ENCODE measurements around the gene KLHL30. TPM values are rescaled to one million over a fixed set of nuclear protein-coding genes. Genes with fewer than 3 reads are reported as not detected.

The KLHL30 gene
- total RNA-seq, 1 donor from 2014 or later: 2.0 TPM

- no peak for DNase-seq (ENCODE audit: low spot score)
Measured at GRCh38 chr2:238149841-238150572, 11.5 kb downstream of the KLHL30 start.

DNA sequence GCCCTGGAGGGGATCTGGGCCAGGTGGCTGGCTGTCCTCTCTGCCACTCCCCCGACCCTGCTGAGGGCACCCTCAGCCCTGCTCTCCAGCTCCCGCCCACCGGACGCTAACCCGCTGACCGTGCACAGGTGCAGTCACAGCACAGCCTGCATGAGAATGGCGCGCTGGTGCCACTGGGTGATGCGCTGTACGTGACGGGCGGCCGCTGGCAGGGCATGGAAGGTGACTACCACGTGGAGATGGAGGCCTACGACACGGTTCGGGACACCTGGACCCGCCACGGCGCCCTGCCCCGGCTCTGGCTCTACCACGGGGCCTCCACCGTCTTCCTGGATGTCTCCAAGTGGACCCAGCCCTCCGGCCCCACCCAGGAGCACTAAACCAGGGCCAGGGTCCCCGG, 12.2 kb downstream of the KLHL30 start:
- DNase-seq (ENCODE audit: low spot score): no peak

GRCh38 chr2:238151205-238151604, 12.7 kb downstream of the KLHL30 start:
- DNase-seq (ENCODE audit: low spot score): no peak

- DNase-seq (ENCODE audit: low spot score): no peak
Measured at GRCh38 chr2:238151628-238152235, 13.3 kb downstream of the KLHL30 start.

DNA sequence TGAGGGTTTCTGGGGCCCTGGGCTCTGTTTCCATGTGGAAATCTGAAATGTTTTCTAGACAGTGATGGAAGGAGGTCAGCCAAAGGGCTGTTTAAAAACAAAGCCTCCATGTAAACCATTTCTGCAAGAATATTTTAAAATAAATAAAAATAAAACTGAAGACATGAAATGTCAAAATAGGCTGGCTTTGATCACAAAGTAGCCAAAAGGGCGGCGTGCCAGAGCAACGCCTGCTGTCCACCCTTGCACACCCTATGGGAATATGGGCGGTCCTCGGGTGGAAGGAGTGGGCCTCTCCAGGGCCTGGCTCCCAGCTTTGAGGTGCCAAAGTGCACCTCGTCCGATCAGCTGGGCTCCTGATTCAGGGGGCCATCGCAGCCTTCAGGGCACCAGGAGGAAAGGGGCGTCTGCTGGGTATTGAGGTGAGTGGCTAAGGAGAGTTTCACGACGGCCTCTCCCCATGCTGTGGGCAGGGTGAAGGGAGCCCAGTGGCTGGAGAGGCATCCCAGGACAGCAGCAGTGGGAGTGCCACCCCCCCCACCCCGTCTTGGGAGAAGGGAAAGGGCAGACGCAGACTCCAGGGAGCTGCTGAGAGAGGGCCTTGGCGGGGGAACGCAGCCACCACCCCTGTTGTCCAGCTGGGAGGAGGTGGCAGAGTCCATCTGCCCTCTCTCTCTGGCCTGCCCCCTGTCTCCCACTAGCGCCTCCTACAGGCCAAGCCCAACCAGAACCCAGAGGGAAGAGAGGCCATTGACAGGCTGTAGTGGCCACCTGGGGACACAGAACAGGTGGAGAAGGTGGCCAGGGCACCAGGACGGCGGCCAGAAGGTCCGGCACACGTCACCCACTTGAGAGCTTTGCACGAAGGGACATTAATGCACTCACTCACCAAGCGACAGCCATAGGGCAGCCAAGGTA, 14.6 kb downstream of the KLHL30 start:
- DNase-seq (ENCODE audit: low spot score): no peak

- no peak for DNase-seq (ENCODE audit: low spot score)
Measured at GRCh38 chr2:238154570-238154969, 16.1 kb downstream of the KLHL30 start.

GRCh38 chr2:238155051-238155760, 16.7 kb downstream of the KLHL30 start:
- DNase-seq (ENCODE audit: low spot score): no peak

DNA sequence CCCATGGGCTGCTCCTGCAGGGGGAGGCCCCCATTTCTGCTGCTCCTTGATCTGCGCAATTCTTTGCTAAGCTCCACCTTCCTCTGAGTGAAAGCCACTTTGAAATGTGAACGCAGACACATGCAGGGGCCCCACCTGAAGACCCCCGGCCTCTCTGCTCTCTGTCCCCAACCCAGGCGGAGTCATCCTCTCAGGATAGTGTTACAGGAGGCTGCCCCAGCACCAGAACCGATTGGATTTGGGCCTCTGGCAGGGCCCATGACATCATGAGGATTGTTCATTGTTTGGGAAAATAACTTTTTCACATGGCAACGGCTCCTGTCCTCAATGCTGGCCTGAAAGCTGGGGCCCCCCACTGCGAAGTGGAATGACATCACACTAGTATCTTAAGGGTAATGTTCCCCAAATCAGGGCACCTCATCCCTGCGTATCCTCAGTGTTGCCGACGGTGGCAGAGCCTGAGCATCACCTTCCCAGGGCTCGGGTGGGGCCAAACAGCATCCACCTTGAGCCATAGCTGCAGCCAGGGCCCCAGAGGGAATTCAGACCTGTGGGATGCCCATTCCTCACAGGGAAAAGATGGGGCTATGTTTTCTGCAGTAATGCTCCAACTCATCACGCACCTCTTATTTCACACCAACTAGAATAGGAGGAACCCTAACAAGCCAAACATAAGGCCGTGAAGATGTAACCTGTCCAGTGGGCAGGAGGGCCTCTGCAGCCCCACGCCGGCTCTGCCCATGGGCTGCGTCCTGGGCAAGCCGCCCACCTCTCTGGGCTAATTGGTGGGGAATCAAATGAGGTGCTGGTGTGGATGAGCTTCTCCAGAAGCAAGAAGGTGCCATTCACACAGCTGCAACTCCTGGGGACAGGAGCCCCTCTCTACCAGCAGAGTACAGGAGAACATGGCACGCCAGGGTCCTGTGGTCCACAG, 17.6 kb downstream of the KLHL30 start:
- DNase-seq (ENCODE audit: low spot score): no peak

- DNase-seq (ENCODE audit: low spot score): no peak
Measured at GRCh38 chr2:238157506-238158017, 19.1 kb downstream of the KLHL30 start.

GRCh38 chr2:238158018-238158508, 19.6 kb downstream of the KLHL30 start:
- no peak for DNase-seq (ENCODE audit: low spot score)

GRCh38 chr2:238158509-238159070, 20.1 kb downstream of the KLHL30 start, which contains the start of gene ERFE:
ERFE (plus strand) TSS chr2:238158970; CDS start chr2:238159008, 38 bp downstream.
- no peak for DNase-seq (ENCODE audit: low spot score)

GRCh38 chr2:238159071-238159539, 20.6 kb downstream of the KLHL30 start:
- no peak for DNase-seq (ENCODE audit: low spot score)

GRCh38 chr2:238159661-238160205, 21.3 kb downstream of the KLHL30 start:
- DNase-seq (ENCODE audit: low spot score): no peak

- DNase-seq (ENCODE audit: low spot score): no peak
Measured at GRCh38 chr2:238160206-238161129, 22.0 kb downstream of the KLHL30 start.

GRCh38 chr2:238161291-238162051, 23.0 kb downstream of the KLHL30 start:
- DNase-seq (ENCODE audit: low spot score): no peak

DNA sequence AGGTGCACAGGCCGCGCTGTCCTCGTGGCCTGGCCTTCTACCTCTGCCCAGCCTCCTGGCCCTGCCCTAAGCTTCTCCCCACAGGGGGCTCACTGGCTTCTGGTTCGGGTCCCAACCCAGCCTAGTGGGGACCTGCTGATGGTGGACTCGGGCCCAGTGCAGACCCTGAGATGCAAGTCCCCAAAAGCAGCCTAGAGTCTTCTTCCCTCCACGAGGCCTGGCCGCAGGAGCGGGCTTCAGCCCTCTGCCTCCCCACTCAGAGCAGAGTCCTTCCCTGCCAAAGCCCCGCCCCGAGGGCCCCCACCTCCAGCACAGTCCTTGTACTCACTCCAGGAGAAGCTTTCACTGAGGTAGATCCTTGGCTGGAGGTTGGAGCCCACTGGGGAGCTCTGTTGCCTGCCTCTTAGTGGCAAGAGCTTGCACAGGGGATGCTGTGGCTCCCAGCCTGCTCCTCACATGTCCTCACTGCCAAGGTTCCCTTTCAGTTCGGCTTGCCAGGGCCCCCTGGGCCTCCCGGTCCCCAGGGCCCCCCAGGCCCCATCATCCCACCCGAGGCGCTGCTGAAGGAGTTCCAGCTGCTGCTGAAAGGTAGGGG, 23.9 kb downstream of the KLHL30 start:
- no peak for DNase-seq (ENCODE audit: low spot score)

- no peak for DNase-seq (ENCODE audit: low spot score)
Measured at GRCh38 chr2:238162846-238163441, 24.5 kb downstream of the KLHL30 start.
